Common myeloid progenitor, CD34-positive (primary cell): Measurements from ENCODE around the gene ARMC9.
"Not testable (repeated sequence)": the region's sequence is repeated elsewhere in the genome, so short reads cannot be mapped to it uniquely, and the experiment has no call there.

Source experiments
- CTCF ChIA-PET: fragments of 350-600 bp; sonication (Branson Sonifier 250); formaldehyde crosslinking; loops from one replicate; lab custom pipeline; 2021; ENCODE audit warnings: antibody characterized with exemption; lab: Charles Lee
- POLR2A ChIA-PET: fragments of 350-600 bp; sonication (Branson Sonifier 250); formaldehyde crosslinking; loops from one replicate; lab custom pipeline; 2021; ENCODE audit warnings: antibody characterized with exemption; lab: Charles Lee
- DNase-seq, 3 donors: peaks; one replicate each; pipeline versions ENCODE4 v3.0.0 to v3.0.0-alpha.2; 2013
- H3K27ac ChIP-seq, 2 experiments: 1 replicate in 1 of 2; 2 replicates in 1 of 2; pipeline ENCODE4 v1.7.0; 2013; ENCODE audit warnings: inconsistent platforms in 2 of 2, low read length in 2 of 2, mild to moderate bottlenecking in 2 of 2, low read depth in 1 of 2, moderate library complexity in 1 of 2; ENCODE audit not compliant: severe bottlenecking in 2 of 2, insufficient read depth in 1 of 2, poor library complexity in 1 of 2
- H3K27me3 ChIP-seq, 5 experiments: replicated peaks in 2 of 5; 1 replicate in 3 of 5; 2 replicates in 2 of 5; pipeline versions ENCODE4 v1.6.1 to v1.7.0; 2013; ENCODE audit warnings: low read length in 4 of 5, mild to moderate bottlenecking in 2 of 5, moderate library complexity in 2 of 5, inconsistent platforms in 1 of 5; ENCODE audit not compliant: insufficient read depth in 5 of 5, control insufficient read depth in 4 of 5
- H3K36me3 ChIP-seq, 4 experiments: 1 replicate in 2 of 4; 2 replicates in 2 of 4; pipeline versions ENCODE4 v1.6.1 to v1.7.0; 2013; ENCODE audit warnings: low read length in 3 of 4, control low read depth in 1 of 4, mild to moderate bottlenecking in 1 of 4; ENCODE audit not compliant: control insufficient read depth in 4 of 4, insufficient read depth in 4 of 4
- H3K4me1 ChIP-seq, 4 experiments: 1 replicate in 3 of 4; 2 replicates in 1 of 4; pipeline versions ENCODE4 v1.6.1 to v1.7.1; 2013; ENCODE audit warnings: low read length in 3 of 4, mild to moderate bottlenecking in 3 of 4, control low read depth in 1 of 4, inconsistent platforms in 1 of 4, moderate library complexity in 1 of 4; ENCODE audit not compliant: control insufficient read depth in 4 of 4, insufficient read depth in 4 of 4; ENCODE audit errors: control extremely low read depth in 1 of 4
- H3K4me3 ChIP-seq, 7 experiments: 1 replicate in 4 of 7; 2 replicates in 3 of 7; pipeline versions ENCODE4 v1.5.1 to v1.7.0; 2013; ENCODE audit warnings: mild to moderate bottlenecking in 7 of 7, low read length in 6 of 7, moderate library complexity in 6 of 7, inconsistent platforms in 2 of 7, low read depth in 2 of 7, control low read depth in 1 of 7; ENCODE audit not compliant: insufficient read depth in 4 of 7, control insufficient read depth in 1 of 7; ENCODE audit errors: extremely low read depth in 1 of 7
- H3K9me3 ChIP-seq, 5 experiments: 1 replicate in 4 of 5; 2 replicates in 1 of 5; pipeline versions ENCODE4 v1.6.1 to v1.7.1; 2013; ENCODE audit warnings: low read length in 4 of 5, mild to moderate bottlenecking in 2 of 5, inconsistent platforms in 1 of 5, low read depth in 1 of 5, moderate library complexity in 1 of 5; ENCODE audit not compliant: control insufficient read depth in 4 of 5, insufficient read depth in 2 of 5; ENCODE audit errors: control extremely low read depth in 1 of 5
- WGBS: methylation state at CpG from one replicate; pipeline ENCODE4 v1.1.5; 2013; ENCODE audit not compliant: insufficient coverage; 5-methylcytosine and 5-hydroxymethylcytosine counted together

The ARMC9 gene

GRCh38 chr2:231344851-231345250, 146.4 kb downstream of the ARMC9 start:
- ChIA-PET POLR2A (no interaction called here), CTCF (interaction anchor here (1.0 kb wide), 1 partner anchor 17 kb away, joined by 3 read pairs; no protein-coding TSS in a partner anchor)
- no peak overlapping the region for H3K27ac ChIP-seq
- H3K36me3 ChIP-seq: no peaks in the 10 kb centered on the region
- 93% methylated on average over 6 of the region's 8 CpGs for WGBS
- no peaks in the 10 kb centered on the region for H3K27me3 ChIP-seq
- no peak for DNase-seq
- H3K9me3 ChIP-seq: no peaks in the 10 kb centered on the region
- peaks cover 0 to 12% (median 2%) of the 10 kb centered on the region in 4 experiments for H3K4me1 ChIP-seq
- no peak overlapping the region for H3K4me3 ChIP-seq

DNA sequence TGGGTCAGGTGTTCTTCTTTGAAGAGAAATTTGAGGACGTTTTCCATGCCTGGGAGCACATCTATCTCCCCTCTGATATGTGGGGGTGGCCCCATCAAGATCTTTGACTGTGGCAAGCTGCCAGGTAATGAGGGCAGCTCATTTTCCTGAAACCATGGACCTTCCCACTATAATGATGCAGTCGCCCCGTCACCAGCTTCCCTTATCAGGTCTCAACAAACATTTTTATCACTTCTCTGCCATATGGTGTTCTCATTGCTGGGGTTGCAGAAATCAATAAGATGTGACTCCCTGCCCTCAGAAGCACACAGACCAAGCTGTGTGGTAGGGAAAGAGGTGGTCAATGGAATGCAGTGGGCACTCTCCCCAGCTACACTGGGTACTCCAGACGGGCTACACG, 148.7 kb downstream of the ARMC9 start:
- Histone ChIP-seq H3K27me3 (no peaks in the 10 kb centered on the region), H3K4me3 (no peak overlapping the region), H3K9me3 (no peaks in the 10 kb centered on the region), H3K4me1 (peaks cover 0 to 11% (median 2%) of the 10 kb centered on the region in 4 experiments), H3K36me3 (no peaks in the 10 kb centered on the region), H3K27ac (no peak overlapping the region)
- DNase-seq: peak in 2 of 3 donors; percentile 19 to 39
- POLR2A ChIA-PET: interaction anchor here (0.6 kb wide), 1 partner anchor 58 kb away, joined by 3 read pairs; no protein-coding TSS in a partner anchor
- CTCF ChIA-PET: interaction anchor here (1.0 to 1.4 kb wide), 4 partner anchors 10 to 120 kb away, joined by 3 to 4 read pairs (median 3); no protein-coding TSS in a partner anchor
- WGBS: 56% methylated on average over 4 of the region's 5 CpGs

DNA sequence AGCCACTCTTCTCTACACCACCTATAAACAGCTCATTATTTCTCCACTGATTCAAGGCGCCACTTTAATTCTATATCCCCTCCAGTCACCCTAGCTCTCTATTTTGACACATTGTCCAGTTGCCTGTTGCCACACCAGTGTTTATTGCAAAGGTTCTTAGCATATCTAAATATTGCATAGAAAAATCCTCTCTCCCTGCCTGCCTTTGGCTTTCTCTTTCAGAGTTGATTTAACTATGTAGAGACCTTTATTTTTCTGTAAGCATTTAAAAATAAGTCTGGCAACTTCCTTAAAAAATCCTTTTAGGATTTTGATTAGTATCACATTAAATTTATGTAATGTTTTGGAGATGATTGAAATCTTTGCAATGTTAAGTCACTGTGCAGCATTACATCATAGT, 149.2 kb downstream of the ARMC9 start:
- Histone ChIP-seq H3K4me3 (no peak overlapping the region), H3K27me3 (no peaks in the 10 kb centered on the region), H3K9me3 (no peaks in the 10 kb centered on the region), H3K27ac (no peak overlapping the region), H3K4me1 (peaks cover 0 to 6% (median 2%) of the 10 kb centered on the region in 4 experiments), H3K36me3 (no peaks in the 10 kb centered on the region)
- no peak for DNase-seq
- WGBS: no CpG with 5 or more reads among the region's 1 CpG
- POLR2A ChIA-PET: interaction anchor here (0.6 kb wide), 1 partner anchor 58 kb away, joined by 3 read pairs; no protein-coding TSS in a partner anchor
- CTCF ChIA-PET: interaction anchor here (1.0 to 1.4 kb wide), 3 partner anchors 14 to 120 kb away, joined by 3 to 4 read pairs (median 3); no protein-coding TSS in a partner anchor

GRCh38 chr2:231348173-231348572, 149.7 kb downstream of the ARMC9 start:
- WGBS: 88% methylated on average over 2 of the region's 2 CpGs
- Histone ChIP-seq H3K9me3 (no peaks in the 10 kb centered on the region), H3K4me1 (peaks cover 0 to 6% (median 2%) of the 10 kb centered on the region in 4 experiments), H3K27ac (no peak overlapping the region), H3K4me3 (no peak overlapping the region), H3K27me3 (no peaks in the 10 kb centered on the region), H3K36me3 (no peaks in the 10 kb centered on the region)
- DNase-seq: no peak
- ChIA-PET CTCF (no interaction called here), POLR2A (no interaction called here)

DNA sequence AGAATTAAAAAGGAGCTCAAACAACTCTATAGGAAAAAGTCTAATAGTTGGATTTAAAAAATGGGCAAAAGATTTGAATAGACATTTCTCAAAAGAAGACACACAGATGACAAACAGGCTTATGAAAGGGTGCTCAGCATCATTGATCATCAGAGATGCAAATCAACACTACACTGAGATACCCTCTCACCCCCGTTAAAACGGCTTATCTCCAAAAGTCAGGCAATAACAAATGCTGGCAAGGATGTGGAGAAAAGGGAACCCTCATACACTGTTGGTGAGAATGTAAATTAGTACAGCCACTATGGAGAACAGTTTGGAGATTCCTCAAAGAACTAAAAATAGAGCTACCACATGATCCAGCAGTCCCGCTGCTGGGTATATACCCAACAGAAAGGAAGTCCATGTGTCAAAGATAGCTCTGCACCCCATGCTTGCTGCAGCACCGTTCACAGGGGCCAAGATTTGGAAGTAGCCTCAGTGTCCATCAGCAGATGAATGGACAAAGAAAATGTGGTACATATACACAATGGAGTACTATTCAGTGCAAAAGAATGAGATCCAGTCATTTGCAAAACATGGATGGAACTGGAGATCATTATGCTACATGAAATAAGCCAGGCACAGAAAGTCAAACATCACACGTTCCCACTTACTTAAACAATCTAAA, 150.4 kb downstream of the ARMC9 start:
- H3K4me3 ChIP-seq: no peak overlapping the region
- H3K4me1 ChIP-seq: peaks cover 0 to 6% (median 2%) of the 10 kb centered on the region in 4 experiments
- H3K27ac ChIP-seq: no peak overlapping the region
- ChIA-PET POLR2A (no interaction called here), CTCF (interaction anchor here (0.6 to 0.7 kb wide), 2 partner anchors 14 to 57 kb away, joined by 3 read pairs; no protein-coding TSS in a partner anchor)
- H3K27me3 ChIP-seq: no peaks in the 10 kb centered on the region
- DNase-seq: peak in 1 of 3 donors; percentile 9
- 0% methylated on average over 2 of the region's 5 CpGs for WGBS
- no peaks in the 10 kb centered on the region for H3K36me3 ChIP-seq
- no peaks in the 10 kb centered on the region for H3K9me3 ChIP-seq

GRCh38 chr2:231349374-231349735, 150.9 kb downstream of the ARMC9 start:
- H3K4me1 ChIP-seq, H3K27me3 ChIP-seq, H3K4me3 ChIP-seq, DNase-seq, H3K9me3 ChIP-seq, POLR2A ChIA-PET, H3K36me3 ChIP-seq, H3K27ac ChIP-seq: not testable (repeated sequence)
- WGBS: 96% methylated on average over 4 of the region's 10 CpGs
- CTCF ChIA-PET: interaction anchor here (0.6 to 0.7 kb wide), 2 partner anchors 14 to 57 kb away, joined by 3 read pairs; no protein-coding TSS in a partner anchor

DNA sequence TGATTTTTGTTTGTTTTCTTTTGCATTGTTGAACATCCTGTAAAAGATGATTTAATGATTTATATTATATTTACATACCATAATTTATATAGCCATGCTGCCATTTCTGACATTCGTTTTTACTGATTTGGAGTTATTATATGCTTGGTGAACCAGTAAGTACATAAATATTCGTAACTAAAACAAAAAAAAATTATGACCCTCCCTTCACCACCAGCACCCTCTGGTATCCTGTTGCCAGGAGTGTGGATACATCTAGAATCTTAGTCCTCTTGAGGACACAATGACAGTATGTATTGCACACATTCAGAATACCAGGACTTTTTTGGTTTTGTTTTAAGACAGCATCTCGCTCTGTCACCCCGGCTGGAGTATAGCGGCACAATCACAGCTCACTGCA, 153.2 kb downstream of the ARMC9 start:
- no peak overlapping the region for H3K27ac ChIP-seq
- ChIA-PET CTCF (no interaction called here), POLR2A (no interaction called here)
- no peaks in the 10 kb centered on the region for H3K27me3 ChIP-seq
- H3K9me3 ChIP-seq: no peaks in the 10 kb centered on the region
- 97% methylated on average over 3 of the region's 5 CpGs for WGBS
- no peaks in the 10 kb centered on the region for H3K36me3 ChIP-seq
- H3K4me3 ChIP-seq: no peak overlapping the region
- DNase-seq: no peak
- H3K4me1 ChIP-seq: peaks cover 0 to 6% (median 2%) of the 10 kb centered on the region in 4 experiments
